ENCODE measurements around the gene CTXND1.
"Not testable (repeated sequence)": the region's sequence is repeated elsewhere in the genome, so short reads cannot be mapped to it uniquely, and the experiment has no call there.

DNA sequence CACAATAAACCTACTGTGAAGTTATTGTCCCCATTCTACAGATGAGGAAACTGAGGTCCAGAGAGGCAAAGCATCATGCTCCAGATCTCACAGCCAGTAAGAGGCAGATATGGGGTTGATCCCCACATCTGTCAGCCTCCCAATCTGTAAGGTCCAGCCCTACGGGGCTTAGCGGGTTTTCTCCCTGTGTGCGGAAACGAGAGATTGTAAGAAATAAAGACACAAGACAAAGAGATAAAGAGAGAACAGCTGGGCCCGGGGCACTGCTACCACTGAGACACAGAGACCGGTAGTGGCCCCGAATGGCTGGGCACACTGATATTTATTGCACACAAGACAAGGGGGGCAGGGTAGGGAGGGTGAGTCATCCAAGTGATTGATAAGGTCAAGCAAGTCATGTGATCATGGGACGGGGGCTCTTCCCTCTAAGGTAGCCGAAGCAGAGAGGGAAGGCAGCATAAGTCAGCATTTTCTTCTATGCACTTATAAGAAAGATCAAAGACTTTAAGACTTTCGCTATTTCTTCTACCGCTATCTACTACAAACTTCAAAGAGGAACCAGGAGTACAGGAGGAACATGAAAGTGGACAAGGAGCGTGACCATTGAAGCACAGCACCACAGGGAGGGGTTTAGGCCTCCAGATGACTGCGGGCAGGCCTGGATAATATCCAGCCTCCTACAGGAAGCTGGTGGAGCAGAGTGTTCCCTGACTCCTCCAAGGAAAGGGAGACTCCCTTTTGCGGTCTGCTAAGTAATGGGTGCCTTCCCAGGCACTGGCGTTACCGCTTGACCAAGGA, 96.4 kb downstream of the CTXND1 start:
- TF ChIP-seq, protein P1, sequence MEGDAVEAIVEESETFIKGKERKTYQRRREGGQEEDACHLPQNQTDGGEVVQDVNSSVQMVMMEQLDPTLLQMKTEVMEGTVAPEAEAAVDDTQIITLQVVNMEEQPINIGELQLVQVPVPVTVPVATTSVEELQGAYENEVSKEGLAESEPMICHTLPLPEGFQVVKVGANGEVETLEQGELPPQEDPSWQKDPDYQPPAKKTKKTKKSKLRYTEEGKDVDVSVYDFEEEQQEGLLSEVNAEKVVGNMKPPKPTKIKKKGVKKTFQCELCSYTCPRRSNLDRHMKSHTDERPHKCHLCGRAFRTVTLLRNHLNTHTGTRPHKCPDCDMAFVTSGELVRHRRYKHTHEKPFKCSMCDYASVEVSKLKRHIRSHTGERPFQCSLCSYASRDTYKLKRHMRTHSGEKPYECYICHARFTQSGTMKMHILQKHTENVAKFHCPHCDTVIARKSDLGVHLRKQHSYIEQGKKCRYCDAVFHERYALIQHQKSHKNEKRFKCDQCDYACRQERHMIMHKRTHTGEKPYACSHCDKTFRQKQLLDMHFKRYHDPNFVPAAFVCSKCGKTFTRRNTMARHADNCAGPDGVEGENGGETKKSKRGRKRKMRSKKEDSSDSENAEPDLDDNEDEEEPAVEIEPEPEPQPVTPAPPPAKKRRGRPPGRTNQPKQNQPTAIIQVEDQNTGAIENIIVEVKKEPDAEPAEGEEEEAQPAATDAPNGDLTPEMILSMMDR (IDR thresholded peaks at IDR 0.05): not testable (repeated sequence)
- TF ChIP-seq EP300 (IDR thresholded peaks at IDR 0.05); POLR2A (IDR thresholded peaks at IDR 0.05; ENCODE audit: low read depth); POLR2AphosphoS5 (IDR thresholded peaks at IDR 0.05): not testable (repeated sequence)

Data from esophagus muscularis mucosa (tissue), 4 donors.